Activated effector memory CD4-positive, alpha-beta T cell treated with anti-CD3 and anti-CD28 coated beads, Interleukin-2, amount 50 U/mL, for 16 hours (primary cell): ENCODE data around the gene SHMT1.
"Not testable (repeated sequence)": the region's sequence is repeated elsewhere in the genome, so short reads cannot be mapped to it uniquely, and the experiment has no call there.

Experiments
- DNase-seq: peaks from one replicate; pipeline ENCODE4 v3.0.0-alpha.2; 2020

Gene SHMT1

DNA sequence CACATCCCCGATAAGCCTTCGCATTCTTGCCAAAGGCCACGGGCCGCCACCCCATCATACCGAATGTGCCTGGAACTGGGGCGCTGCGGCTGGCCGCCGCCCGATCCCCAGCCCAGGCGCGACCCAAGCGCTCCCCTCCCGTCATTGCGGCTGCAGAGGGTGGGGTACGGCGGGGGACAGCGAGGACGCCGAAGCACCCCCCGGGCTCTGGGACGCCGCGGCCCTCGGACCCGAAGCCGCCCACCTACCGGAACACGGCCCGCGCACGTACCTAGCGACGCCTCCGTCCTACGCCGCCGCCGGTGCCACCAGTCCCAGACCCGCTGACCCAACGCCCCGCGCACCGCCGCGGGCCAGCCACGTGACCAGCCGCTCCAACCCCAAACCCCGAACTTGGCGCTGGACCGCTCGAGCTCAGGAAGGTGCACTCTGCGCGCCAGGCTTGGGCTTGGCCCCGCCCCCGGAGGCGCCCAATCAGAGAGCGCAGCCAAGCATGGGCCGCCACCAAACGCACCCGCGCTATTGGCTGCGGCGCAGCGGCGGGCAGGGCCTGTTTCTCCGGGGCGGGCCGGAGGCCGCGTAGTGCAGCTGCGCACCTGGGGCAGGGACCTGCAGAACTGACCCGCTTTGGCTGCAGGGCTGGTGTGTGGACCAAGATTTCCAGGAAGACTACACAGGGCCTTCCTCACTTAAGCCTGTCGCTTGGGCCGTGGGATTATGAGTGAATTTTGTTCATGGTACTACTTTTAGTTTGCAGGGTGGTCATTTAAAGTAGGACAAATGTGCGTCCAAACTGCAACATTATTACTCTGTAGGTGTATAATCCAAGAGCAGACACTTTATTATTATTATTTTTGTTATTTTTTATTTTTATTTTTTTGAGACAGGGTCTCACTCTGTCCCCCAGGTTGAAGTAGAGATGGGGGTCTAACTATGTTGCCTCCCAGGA, at the start of gene SHMT1:
TSS of gene SHMT1 (minus strand) at position 450 of the 949 bp plus-strand sequence. CDS start 7,569 bp downstream, outside the sequence.
- peak; percentile 97 for DNase-seq

DNA sequence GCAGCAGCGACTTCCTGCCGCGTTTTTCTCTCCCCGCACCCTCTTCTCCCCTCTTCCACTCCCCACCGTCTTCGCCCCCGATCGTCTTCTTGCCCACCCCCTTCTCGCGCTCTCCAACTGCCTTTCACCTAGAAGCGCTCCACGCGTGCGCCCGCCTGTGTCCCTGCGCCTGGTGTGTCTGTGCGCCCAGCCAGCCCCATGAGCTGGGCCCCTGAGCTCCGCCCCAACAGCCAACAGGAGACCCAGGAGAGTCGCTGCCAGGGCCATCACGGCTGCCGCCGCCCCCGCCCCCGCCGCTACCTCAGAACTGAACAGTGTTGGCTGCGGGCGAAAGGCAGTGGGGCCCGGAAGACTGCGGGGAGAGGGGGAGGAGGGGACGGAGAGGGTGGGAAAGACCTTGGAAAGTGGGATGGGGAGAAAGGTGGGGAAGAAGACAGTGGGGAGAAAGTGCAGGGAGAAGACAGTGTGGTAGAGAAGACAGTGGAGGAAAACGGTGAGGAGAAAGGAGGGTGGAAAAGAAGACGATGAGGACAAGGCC, 48.7 kb upstream of the SHMT1 start:
- not testable (repeated sequence) for DNase-seq

DNA sequence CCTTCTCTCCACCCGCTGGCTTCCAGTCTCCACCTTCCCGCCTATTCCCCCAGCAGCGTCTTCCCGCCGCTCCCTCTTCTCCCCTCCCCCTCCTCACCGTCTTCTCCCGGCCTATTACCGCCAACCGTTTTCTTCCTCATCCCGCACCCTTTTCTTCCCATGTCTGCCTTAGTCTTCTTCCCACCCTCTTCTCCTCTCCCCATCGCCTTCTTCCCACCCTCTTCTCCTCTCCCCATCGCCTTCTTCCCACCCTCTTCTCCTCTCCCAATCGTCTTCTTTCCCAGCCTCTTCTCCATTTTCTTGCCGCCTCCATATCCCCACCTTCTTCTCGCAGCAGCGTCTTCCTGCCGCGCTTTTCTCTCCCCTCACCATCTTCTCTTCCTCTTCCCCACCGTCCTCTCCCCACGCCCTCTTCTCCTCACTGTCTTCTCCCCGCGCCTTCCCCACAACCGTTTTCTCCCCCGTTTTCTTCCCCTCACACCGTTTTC, 48.1 kb upstream of the SHMT1 start:
- DNase-seq: peak; percentile 68

GRCh38 chr17:18410736-18411135, 47.4 kb upstream of the SHMT1 start:
- not testable (repeated sequence) for DNase-seq

DNA sequence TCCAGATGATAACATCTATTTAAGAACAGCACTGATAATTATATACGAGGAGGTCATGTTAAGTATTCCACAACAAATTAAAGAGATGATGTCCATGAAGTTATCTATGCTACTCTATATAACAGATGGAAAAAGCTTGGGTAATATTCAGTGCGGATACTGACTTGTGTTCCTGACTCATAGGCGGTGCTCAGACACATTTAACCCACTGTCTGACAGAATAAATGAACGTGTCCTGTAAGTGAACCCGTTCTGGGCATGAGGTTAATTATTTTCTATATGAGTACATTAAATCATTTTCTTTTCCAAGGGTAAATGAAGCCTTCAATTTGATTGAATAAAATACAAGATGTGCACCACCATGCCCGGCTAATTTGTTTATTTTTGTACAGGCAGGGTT, 46.0 kb upstream of the SHMT1 start:
- DNase-seq: not testable (repeated sequence)

DNA sequence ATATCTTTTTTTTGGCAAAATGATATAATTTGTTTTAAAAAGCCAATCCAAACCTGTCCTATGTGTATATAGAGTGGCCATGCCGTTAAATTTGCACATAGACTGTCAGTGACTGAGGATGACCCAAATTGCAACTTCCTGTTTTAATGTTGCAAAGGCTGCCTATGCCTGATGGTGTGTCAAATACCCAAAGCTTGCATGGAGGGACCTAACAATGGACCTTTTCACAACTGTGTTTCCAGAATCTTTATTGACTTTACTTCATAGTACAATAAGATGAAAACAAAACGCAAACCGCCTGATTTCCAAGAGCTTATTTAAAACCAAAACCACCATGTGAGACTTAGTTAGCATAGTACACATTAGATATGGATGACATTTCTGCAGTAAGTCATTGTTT, 45.6 kb upstream of the SHMT1 start:
- DNase-seq: not testable (repeated sequence)

- DNase-seq: not testable (repeated sequence)
These were observed 40.3 kb upstream of the SHMT1 start for GRCh38 chr17:18403604-18404003.

DNA sequence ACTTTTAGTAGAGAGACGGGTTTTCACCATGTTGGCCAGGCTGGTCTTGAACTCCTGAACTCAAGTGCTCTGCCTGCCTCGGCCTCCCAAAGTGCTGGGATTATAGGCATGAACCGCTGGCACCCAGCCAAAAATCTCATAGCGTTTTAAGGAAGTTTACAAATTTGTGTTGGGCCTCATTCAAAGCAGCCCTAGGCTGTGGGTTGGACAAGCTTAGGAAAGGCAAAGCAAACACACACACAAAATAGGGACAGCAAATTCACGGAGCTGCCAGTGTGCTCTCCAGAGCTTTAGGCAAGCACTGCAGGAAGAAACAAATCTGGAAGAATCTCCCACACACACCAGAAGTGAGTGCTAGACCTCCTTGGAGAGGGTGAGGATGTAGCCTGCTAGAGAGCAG, 39.8 kb upstream of the SHMT1 start:
- not testable (repeated sequence) for DNase-seq

- DNase-seq: not testable (repeated sequence)
These were observed 38.7 kb upstream of the SHMT1 start for GRCh38 chr17:18401872-18402590.

DNA sequence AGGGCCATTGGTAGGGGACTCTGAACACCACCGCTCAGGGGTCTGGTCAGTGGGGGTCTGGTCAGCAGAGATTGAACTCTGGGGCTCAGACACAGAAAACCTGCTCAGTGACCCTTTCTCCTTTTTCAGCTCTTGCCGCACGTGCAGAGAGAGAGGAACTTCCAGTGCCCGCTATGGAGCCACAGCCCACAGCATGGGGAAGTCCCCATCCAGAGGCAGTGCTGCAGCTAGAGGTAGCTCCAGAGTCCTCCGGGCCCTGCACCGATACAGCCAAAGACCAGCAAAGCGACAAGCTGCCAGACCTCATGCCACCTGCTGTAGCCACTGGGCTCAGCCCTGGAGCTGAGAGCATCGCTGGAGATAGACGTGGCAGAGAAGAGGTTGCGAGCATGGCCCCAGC, 25.4 kb upstream of the SHMT1 start:
- DNase-seq: not testable (repeated sequence)

- DNase-seq: not testable (repeated sequence)
These were observed 24.9 kb upstream of the SHMT1 start for GRCh38 chr17:18388266-18388665.

GRCh38 chr17:18387583-18387982, 24.2 kb upstream of the SHMT1 start:
- not testable (repeated sequence) for DNase-seq

DNA sequence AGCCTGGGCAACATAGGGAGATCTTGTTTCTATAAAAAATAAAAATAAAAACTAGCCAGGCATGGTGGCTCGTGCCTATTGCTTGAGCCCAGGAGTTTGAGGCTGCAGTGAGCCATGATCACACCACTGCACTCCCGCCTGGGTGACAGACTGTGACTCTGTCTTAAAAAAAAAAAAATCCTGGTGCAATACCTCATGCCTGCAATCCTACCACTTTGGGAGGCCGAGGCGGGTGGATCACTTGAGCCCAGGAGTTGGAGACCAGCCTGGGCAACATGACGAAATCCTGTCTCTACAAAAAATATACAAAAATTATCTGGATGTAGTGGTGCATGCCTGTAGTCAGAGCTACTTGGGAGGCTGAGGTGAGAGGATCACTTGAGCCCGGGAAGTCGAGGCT, 20.9 kb upstream of the SHMT1 start:
- not testable (repeated sequence) for DNase-seq

DNA sequence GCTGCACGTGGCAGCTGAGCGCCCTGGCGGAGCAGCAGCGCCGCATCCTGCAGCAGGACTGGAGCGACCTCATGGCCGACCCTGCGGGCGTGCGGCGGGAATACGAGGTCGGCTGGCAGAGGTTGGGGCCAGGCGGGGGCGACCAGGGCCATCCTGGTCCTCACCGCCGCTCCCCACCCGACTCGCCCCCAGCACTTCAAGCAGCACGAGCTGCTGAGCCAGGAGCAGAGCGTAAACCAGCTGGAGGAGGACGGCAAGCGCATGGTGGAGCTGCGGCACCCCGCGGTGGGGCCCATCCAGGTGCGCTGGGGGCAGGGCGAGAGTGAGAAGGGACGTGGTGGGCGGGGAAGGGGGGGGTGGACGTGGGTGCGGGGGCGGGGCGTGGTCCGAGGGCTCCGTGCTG, 19.7 kb upstream of the SHMT1 start:
- not testable (repeated sequence) for DNase-seq

GRCh38 chr17:18382441-18383078, 19.2 kb upstream of the SHMT1 start:
- DNase-seq: no peak

DNA sequence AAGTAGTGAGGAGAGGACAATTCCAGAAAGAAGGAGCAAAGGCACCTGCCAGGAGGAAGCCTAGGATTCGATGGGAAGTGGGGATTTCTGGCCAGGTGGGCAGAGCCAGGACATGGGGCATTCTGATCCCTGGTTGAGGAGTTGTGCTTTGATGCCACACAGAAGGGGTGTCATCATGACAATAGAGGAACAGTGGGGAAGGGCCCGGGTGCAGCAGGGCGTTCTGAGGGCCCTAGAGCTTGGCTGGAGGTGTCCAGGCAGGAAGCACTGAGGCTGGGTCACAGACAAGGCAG, 18.5 kb upstream of the SHMT1 start:
- no peak for DNase-seq

DNA sequence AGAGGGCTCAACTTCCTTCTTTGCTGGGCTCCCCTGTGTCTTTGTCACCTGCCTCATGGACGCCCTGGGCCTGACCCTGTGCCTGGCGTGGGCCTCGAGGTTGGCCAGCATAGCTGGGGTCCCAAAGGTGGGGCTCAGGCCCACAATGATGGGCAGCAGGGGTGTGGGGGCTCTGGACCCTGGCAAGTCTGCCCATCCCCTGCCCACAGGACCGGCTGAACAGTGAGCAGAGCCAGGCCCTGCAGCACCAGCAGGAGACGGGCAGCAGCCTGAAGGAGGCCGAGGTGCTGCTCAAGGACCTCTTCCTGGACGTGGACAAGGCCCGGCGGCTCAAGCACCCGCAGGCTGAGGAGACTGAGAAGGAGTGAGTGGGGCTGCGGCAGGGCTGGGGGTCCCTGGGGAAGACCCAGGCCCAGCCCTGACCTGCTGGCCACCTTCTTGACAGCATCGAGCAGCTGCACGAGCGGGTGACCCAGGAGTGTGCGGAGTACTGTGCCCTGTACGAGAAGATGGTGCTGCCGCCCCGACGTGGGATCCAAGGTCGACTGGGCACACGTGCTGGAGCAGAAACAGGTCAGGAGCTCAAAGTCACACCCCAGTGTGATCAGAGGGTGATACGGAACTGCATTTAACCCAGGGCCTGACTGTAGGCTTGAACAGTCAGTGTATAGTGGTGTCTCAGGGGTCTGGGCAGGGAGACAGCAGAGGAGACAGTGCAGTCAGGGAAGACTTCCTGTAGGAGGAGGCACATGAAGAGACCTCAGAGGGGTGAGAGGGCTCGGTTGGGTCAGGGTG, 18.0 kb upstream of the SHMT1 start:
- no peak for DNase-seq

GRCh38 chr17:18380471-18381157, 17.3 kb upstream of the SHMT1 start:
- DNase-seq: no peak

GRCh38 chr17:18379246-18380146, 16.1 kb upstream of the SHMT1 start:
- DNase-seq: no peak

- not testable (repeated sequence) for DNase-seq
These were observed 15.3 kb upstream of the SHMT1 start for GRCh38 chr17:18378614-18379013.

DNA sequence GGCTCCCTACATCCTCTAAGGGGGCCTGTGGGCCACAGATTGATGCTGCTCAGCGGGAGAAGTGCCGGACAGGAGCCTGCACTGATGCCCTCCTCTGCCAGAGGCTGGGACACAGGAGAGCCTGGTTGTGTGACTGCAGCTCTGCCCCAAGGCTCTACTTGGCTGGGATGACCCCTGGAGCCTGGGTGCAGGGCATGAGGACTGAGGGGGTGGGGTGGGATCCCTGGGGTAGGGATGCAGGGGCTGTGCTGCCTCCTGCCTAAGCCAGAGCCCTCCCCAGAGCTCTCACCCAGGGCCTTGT, 14.8 kb upstream of the SHMT1 start:
- DNase-seq: no peak
